ENCODE results near the gene PCNA.

PCNA gene

GRCh38 chr20:5067877-5068645, 51.7 kb downstream of the PCNA start:
- DNase-seq, result no peak
- Histone ChIP-seq H3K23ac (ENCODE audit: low read length in 2 of 2) (no peak overlapping the region), H3K4me1 (ENCODE audit: control insufficient read depth, insufficient read depth, low read depth, low read length) (peaks cover 7% of the 10 kb centered on the region), H3K4me2 (ENCODE audit: low read length, poor library complexity, severe bottlenecking) (no peak overlapping the region), H3K14ac (ENCODE audit: low read length in 2 of 2) (no peak overlapping the region), H2BK120ac (ENCODE audit: low read depth, low read length) (no peak overlapping the region), H2AK5ac (ENCODE audit: low read length, severe bottlenecking) (no peak overlapping the region), H3K79me1 (replicated peaks; ENCODE audit: low read length, poor library complexity, severe bottlenecking) (no peaks in the 10 kb centered on the region), H4K8ac (ENCODE audit: low read length) (no peak overlapping the region), H3K27me3 (ENCODE audit: control insufficient read depth in 1 of 2, insufficient read depth in 1 of 2, low read length in 2 of 2) (no peaks in the 10 kb centered on the region), H3K4me3 (ENCODE audit: insufficient read depth in 1 of 2, low read depth in 1 of 2, low read length in 2 of 2) (no peak overlapping the region), H2AFZ (ENCODE audit: low read depth, low read length) (no peak overlapping the region), H4K91ac (ENCODE audit: low read length) (no peak overlapping the region), H3K36me3 (ENCODE audit: control insufficient read depth in 1 of 2, insufficient read depth in 2 of 2, low read depth in 1 of 2, low read length in 2 of 2) (no peaks in the 10 kb centered on the region), H2BK12ac (ENCODE audit: low read length in 2 of 2) (no peak overlapping the region), H3K27ac (ENCODE audit: low read length, poor library complexity, severe bottlenecking) (no peak overlapping the region), H3K4ac (ENCODE audit: low read depth in 1 of 2, low read length in 2 of 2) (no peak overlapping the region), H2BK5ac (ENCODE audit: low read depth, low read length, poor library complexity, severe bottlenecking) (no peak overlapping the region), H3K18ac (ENCODE audit: low read depth in 1 of 2, low read length in 2 of 2) (no peak overlapping the region), H2BK15ac (ENCODE audit: low read depth, poor library complexity, severe bottlenecking) (no peak overlapping the region), H3K9me3 (ENCODE audit: control insufficient read depth, low read length) (no peaks in the 10 kb centered on the region), H3K9ac (ENCODE audit: low read length) (no peak overlapping the region)
- 98% methylated on average over 8 of the region's 9 CpGs for WGBS

DNA sequence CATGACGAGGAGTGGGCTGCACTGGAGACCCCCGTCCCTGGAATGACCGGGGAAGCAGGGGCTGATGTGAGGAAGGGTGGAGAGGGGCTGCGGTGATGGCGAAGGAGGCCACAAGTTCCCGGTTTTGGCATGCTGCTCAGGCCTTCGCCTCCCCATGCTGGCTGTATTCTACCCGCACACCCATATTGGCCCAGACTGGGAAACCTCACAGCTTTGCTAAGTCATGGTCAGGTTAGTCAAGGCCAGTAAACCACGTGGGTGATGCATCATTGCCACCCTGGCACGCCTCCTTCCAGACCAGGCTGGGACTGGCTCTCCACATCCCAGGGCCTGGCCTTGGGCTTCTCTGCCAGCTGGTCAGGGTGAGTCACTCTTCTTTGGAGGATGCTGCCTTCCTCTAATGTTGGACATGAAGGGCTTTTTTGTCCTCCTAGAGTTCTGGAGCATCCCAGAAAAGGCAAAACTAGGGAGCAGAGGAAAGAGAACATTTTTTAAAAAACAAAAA, 53.8 kb downstream of the PCNA start:
- H3K79me1 ChIP-seq (replicated peaks; ENCODE audit: low read length, poor library complexity, severe bottlenecking), result no peaks in the 10 kb centered on the region
- peak; percentile 94 for DNase-seq
- peak overlapping the region; percentile 40 for H2AFZ ChIP-seq (ENCODE audit: low read depth, low read length)
- H4K8ac ChIP-seq (ENCODE audit: low read length), result peak overlapping the region; percentile 86
- H3K4me1 ChIP-seq (ENCODE audit: control insufficient read depth, insufficient read depth, low read depth, low read length), result peaks cover 7% of the 10 kb centered on the region
- peak overlapping the region; percentile 8 for H3K27ac ChIP-seq (ENCODE audit: low read length, poor library complexity, severe bottlenecking)
- H3K4me2 ChIP-seq (ENCODE audit: low read length, poor library complexity, severe bottlenecking), result no peak overlapping the region
- H3K23ac ChIP-seq (ENCODE audit: low read length in 2 of 2), result no peak overlapping the region
- no peak overlapping the region for H2BK5ac ChIP-seq (ENCODE audit: low read depth, low read length, poor library complexity, severe bottlenecking)
- no peaks in the 10 kb centered on the region for H3K36me3 ChIP-seq (ENCODE audit: control insufficient read depth in 1 of 2, insufficient read depth in 2 of 2, low read depth in 1 of 2, low read length in 2 of 2)
- H3K4me3 ChIP-seq (ENCODE audit: insufficient read depth in 1 of 2, low read depth in 1 of 2, low read length in 2 of 2), result no peak overlapping the region
- no peaks in the 10 kb centered on the region for H3K27me3 ChIP-seq (ENCODE audit: control insufficient read depth in 1 of 2, insufficient read depth in 1 of 2, low read length in 2 of 2)
- peak overlapping the region; percentile 28 to 64 for H2BK12ac ChIP-seq (ENCODE audit: low read length in 2 of 2)
- H3K4ac ChIP-seq (ENCODE audit: low read depth in 1 of 2, low read length in 2 of 2), result no peak overlapping the region
- peak overlapping the region; percentile 81 for H4K91ac ChIP-seq (ENCODE audit: low read length)
- H3K9ac ChIP-seq (ENCODE audit: low read length), result peak overlapping the region; percentile 90
- no peak overlapping the region for H2BK120ac ChIP-seq (ENCODE audit: low read depth, low read length)
- 83% methylated on average over 10 of the region's 10 CpGs for WGBS
- H2AK5ac ChIP-seq (ENCODE audit: low read length, severe bottlenecking), result peak overlapping the region; percentile 81
- H3K9me3 ChIP-seq (ENCODE audit: control insufficient read depth, low read length), result no peaks in the 10 kb centered on the region
- H3K18ac ChIP-seq (ENCODE audit: low read depth in 1 of 2, low read length in 2 of 2), result peak overlapping the region; percentile 3 to 62
- peak overlapping the region in 1 of 2 experiments; percentile 68 for H3K14ac ChIP-seq (ENCODE audit: low read length in 2 of 2)
- H2BK15ac ChIP-seq (ENCODE audit: low read depth, poor library complexity, severe bottlenecking), result peak overlapping the region; percentile 52

GRCh38 chr20:5065166-5065878, 54.4 kb downstream of the PCNA start:
- Histone ChIP-seq H2BK12ac (ENCODE audit: low read length in 2 of 2) (peak overlapping the region; percentile 28 to 64), H3K9me3 (ENCODE audit: control insufficient read depth, low read length) (no peaks in the 10 kb centered on the region), H2AFZ (ENCODE audit: low read depth, low read length) (peak overlapping the region; percentile 40), H3K36me3 (ENCODE audit: control insufficient read depth in 1 of 2, insufficient read depth in 2 of 2, low read depth in 1 of 2, low read length in 2 of 2) (no peaks in the 10 kb centered on the region), H3K4me3 (ENCODE audit: insufficient read depth in 1 of 2, low read depth in 1 of 2, low read length in 2 of 2) (no peak overlapping the region), H4K91ac (ENCODE audit: low read length) (peak overlapping the region; percentile 81), H2AK5ac (ENCODE audit: low read length, severe bottlenecking) (peak overlapping the region; percentile 81), H3K18ac (ENCODE audit: low read depth in 1 of 2, low read length in 2 of 2) (peak overlapping the region; percentile 3 to 62), H2BK15ac (ENCODE audit: low read depth, poor library complexity, severe bottlenecking) (peak overlapping the region; percentile 52), H3K4me1 (ENCODE audit: control insufficient read depth, insufficient read depth, low read depth, low read length) (peaks cover 7% of the 10 kb centered on the region), H3K9ac (ENCODE audit: low read length) (peak overlapping the region; percentile 90), H3K79me1 (replicated peaks; ENCODE audit: low read length, poor library complexity, severe bottlenecking) (no peaks in the 10 kb centered on the region), H3K23ac (ENCODE audit: low read length in 2 of 2) (no peak overlapping the region), H3K27me3 (ENCODE audit: control insufficient read depth in 1 of 2, insufficient read depth in 1 of 2, low read length in 2 of 2) (no peaks in the 10 kb centered on the region), H3K14ac (ENCODE audit: low read length in 2 of 2) (peak overlapping the region in 1 of 2 experiments; percentile 68), H3K27ac (ENCODE audit: low read length, poor library complexity, severe bottlenecking) (peak overlapping the region; percentile 8), H2BK120ac (ENCODE audit: low read depth, low read length) (no peak overlapping the region), H2BK5ac (ENCODE audit: low read depth, low read length, poor library complexity, severe bottlenecking) (no peak overlapping the region), H3K4me2 (ENCODE audit: low read length, poor library complexity, severe bottlenecking) (no peak overlapping the region), H4K8ac (ENCODE audit: low read length) (peak overlapping the region; percentile 86), H3K4ac (ENCODE audit: low read depth in 1 of 2, low read length in 2 of 2) (no peak overlapping the region)
- DNase-seq, result peak; percentile 61
- WGBS, result 56% methylated on average over 5 of the region's 7 CpGs
